NCI-H1930 (cell line): ENCODE measurements around the gene CLEC2B.

Source experiments
- DNase-seq, 2 experiments: peaks; one replicate each; lab custom pipeline; 2025; lab: John Stamatoyannopoulos, UW

The CLEC2B gene

DNA sequence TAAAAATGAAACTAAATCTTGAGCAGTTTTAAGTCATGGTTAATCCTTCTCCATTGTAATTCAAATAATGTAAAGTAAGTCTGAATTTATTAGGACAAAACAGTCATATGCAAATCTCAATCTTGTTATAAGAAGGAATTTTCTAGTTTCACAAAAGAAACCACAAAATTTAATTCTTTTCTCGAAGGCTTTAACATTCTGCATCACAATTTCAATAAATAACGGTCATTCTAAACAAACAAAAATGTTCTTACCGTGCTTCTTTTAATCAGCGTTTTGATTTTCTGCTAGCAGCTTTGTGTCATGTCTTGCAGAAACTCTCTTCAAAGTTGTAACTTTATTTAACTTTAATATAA is 225 bp downstream of the CLEC2B start:
- no peak for DNase-seq

- DNase-seq = no peak
Observed at GRCh38 chr12:9868311-9868801, 798 bp downstream of the CLEC2B start.

DNA sequence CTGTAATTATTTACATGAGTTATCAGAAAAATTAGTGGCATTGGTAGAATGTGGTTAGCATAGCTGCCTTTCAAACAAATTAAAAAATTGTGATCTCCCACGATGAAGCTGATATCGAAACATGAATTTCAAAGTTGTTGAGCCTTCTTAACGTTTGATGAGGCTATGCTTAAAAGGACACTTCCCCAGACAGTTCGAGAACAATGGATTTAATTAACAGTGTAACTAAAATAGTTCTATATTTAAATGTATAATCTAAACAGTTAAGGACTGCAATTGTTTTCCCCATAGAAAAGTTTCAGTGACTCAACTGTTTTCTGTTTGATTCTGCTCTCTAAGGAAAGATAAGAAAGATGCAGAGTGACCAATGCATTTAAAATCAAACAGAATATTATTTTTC is 1.6 kb downstream of the CLEC2B start:
- no peak for DNase-seq

DNA sequence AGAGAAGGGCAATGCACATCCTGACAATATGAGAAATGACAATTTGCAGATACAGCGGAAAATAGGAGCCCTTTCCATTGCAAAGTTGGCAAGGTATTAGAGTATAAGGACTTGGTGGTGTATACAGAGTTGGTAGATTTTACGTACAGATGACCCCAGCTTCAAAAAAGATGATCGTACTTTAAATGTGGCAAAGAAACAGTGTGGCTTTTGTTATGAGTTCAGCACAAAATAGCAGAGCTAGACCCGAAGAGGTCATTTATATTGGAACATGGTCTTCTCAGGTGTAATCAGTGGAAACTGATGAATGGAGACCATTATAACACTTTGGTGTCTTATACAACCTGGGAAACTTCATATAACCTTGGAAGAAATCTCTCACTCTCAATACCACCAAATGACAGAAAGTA is 2.3 kb downstream of the CLEC2B start:
- DNase-seq = no peak

- DNase-seq = no peak
Observed at GRCh38 chr12:9864913-9865675, 4.1 kb downstream of the CLEC2B start.

GRCh38 chr12:9858135-9858534 is 11.0 kb downstream of the CLEC2B start:
- DNase-seq = no peak

- DNase-seq = no peak
Observed at GRCh38 chr12:9856894-9857293, 12.3 kb downstream of the CLEC2B start.

DNA sequence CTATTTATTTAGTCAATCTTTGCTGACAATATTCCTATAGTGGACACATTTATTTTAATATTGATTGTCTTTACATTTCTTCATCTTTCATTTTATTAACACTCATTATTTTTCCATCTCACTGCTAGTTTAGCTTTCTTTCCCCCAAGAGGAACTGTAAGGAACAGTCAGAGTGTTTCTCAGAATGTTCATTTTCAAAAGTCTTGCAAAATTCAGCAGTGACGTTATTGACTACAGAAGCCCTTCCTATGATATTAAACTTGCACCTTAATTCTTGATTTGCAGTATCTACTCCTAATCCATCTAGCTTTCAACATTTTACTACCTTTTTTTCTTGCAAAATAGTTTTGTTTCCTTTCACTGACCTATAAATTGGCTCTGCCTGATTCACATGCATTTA is 13.0 kb downstream of the CLEC2B start:
- DNase-seq = no peak

DNA sequence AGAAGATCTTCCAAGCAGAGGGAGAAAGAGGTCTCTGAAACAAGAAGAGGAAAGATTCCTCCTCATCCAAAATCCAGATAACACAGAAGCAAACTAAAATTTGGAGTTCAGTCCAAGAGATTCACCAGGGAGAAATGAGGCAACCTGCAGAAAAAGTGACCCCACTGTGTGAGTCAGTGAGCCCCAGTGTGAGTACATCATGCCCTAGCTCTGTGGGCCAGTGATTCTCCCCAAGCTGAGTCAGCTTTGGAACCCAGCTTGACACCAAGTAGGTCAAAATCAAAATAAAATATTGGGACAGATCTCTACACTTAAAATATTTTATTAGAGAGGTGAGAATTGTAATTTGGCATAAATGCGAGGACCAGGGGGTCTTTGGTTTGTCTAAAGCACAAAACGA is 17.2 kb downstream of the CLEC2B start:
- no peak for DNase-seq

DNA sequence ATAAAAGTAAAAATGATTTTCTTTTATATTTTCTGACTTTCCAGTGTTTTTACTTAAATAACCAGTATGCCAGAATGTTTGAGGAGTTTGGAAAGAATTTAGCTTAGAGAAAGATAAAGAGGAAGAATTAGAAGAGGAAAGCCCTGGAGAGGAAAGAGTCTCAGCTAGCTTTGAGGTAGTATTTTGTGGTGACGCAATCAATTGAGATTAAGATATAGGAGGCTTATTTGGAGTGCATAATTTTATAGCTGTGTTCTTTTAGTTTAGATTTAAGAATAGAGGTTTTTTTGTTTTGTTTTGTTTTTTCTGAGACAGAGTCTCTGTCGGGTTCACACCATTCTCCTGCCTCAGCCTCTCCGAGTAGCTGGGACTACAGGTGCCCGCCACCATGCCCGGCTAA is 18.1 kb downstream of the CLEC2B start:
- DNase-seq = no peak

GRCh38 chr12:9848899-9849298 is 20.3 kb downstream of the CLEC2B start:
- DNase-seq = no peak

DNA sequence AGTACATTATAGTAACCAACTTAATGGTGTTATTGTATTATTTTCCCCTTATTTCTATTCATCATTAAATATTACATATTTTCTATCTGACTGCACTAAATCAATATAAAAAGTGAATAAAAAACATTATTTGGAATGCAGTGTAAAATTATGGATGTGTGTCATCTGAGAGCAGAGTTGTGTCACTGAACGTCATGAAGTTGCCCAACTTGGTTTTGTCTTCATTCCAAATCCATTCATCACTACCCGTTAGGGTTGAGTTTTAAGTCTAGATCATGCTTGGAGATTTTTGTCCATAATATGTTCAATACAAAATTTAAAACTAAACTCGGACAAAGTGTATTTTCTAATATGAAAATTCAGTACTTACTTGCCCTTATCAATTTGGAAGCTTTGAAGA is 25.7 kb downstream of the CLEC2B start:
- DNase-seq = no peak

- no peak for DNase-seq
Observed at GRCh38 chr12:9831720-9832119, 37.4 kb downstream of the CLEC2B start.

DNA sequence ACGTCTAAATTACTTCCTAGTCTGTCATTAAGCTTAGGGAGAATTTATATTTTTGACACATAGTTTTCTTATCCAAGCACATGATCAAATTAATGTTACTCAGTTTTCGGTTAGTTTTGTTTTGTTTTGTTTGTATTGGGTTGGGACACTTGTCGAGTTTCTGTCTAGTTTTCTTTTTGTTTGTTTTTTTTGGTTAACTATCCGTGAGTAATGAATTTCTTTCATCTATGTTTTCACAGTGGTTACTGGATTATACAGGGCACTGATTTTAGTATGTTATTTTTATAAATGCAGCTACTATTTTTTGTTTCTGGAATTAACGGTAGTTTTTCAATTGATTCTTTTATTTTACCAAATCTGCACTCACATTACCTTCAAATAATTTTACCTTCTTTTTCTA is 39.2 kb downstream of the CLEC2B start:
- no peak for DNase-seq

GRCh38 chr12:9829483-9829882 is 39.7 kb downstream of the CLEC2B start:
- no peak for DNase-seq

GRCh38 chr12:9827209-9827888 is 41.8 kb downstream of the CLEC2B start, which contains the start of gene KLRF1:
KLRF1 (plus strand) TSS chr12:9827481; CDS start chr12:9827545, 64 bp downstream.
- DNase-seq = no peak

DNA sequence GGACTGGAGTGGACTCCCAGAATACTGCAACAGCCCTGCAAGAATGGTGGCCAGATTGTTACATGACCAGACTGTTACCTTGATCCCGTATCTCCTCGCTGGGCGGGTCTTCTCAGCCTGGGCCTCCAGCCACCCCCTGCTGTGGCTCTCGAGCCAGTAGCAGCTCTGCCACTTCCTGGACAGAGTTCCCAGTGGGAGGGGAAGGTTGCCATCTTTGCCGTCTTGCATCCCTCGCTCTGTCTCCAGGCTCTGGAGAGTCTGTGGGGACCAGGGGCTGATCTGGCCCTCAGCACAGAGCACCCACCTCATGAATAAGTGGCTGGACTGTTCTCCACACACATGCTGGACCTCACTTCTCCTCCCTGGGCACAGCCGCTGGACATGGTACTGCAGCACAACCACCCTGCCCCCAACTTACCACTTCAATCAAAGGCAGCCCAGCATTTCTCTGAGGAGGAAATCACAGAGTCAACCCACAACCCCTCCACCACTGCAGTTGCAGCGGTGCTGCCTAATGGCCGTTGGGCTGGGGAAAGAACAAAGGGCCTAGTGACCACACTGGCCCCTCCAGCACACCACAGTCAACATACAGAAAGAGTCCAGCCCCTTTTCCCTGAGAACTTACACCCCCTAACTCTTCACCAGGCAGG is 48.7 kb downstream of the CLEC2B start:
- DNase-seq = no peak

DNA sequence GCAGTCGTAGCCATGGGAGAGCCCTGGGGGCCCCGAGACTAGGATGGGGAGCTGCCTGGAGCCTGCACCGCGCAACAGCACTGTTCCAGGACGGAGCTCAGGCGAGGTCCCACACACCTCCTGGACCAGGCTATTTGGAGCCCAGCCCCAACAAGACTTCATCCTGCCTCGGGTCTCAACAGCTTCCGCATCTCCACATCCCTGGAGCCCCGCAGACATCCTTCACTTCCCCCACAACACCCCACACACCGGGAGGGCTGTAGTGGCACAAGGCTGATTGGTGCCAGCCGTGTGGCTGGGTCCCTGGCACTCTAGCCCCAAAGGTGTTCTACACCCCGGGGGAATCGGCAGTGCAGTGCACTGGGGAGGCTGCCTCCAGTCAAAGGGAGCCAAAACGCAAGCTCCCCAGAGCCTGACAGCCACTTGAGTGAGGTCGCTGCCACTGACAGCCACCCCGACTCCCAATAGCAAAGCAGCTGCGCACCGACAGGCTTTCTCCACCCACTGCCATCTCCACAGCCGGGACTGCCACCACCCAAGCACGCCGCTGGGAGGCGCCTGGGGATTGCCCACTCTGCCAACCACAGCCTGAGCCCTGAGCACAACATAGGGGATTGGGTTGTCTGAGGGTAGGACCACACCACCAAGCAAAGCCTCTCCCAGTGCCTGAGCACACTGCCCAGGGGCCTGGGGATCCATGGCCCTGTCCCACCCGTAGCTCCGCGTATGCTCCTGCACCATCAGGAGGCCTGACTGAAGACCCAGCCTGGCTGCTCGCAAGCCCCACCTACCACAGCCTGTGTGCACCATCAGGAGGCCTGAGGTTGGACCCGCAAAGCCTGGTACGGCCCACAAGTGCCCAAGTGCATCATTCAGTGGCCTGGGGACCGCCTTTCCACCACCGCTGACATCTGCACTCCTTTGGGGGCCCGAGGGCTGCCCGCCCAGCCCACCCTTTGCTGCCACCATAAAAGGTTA is 55.0 kb downstream of the CLEC2B start:
- DNase-seq = no peak

DNA sequence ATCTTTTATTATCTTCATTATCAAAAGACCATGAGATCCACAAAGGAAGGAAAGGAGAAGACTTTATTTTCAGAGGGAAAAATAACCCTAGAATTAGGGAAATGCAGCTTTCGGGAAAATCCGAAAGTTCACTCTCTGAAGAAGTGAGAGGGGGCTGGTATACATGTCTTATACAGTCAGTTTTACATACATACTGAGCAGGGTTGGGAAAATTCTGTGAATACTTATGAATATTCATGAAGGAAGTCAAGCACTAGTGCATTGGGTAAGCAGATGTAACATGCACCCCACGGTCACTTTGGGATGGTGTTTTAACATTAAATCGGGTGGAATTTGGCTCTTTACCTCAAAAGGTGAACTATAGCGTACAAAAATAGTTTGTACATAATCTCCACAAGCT is 57.5 kb downstream of the CLEC2B start:
- no peak for DNase-seq

DNA sequence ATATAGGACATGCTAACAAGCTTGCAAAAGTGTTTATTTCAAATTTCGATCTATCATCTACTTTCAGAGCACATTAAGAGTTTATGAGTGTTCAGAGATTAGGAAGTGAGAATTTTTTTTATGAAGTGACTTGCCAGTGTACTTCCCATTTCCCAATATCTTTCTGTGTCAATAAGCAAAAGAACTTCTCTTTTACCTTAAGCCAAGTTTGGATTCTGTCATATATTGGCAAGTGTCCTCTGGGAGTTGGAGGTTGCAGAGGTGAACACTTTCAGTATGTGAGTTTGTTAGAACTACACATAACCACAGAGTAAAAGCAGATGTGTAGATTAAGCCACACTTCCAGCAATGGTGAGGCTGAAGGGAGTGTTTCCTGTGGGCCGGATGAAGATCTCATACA is 58.5 kb downstream of the CLEC2B start:
- no peak for DNase-seq

DNA sequence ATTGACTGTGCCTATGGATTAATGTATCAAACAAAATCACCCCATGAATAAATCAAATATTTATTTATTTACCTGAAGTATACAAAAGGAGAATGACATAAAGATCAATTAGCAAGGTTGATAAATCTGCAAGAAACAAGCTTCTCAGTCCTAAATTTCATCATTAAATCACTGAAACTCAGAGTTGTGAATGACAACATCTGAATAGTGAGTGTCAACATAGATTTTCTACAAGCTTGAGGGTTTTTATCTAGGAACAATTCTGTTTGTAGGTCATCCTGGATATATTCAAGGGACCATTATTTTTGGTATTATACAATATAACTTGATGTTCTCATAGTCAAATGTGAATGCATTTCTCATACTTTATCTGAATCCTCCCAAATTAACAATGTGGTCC is 59.3 kb downstream of the CLEC2B start:
- no peak for DNase-seq

- DNase-seq = no peak
Observed at GRCh38 chr12:9809338-9809737, 59.8 kb downstream of the CLEC2B start.
